Activated CD8-positive, alpha-beta memory T cell treated with anti-CD3 and anti-CD28 coated beads for 48 hours (primary cell): ENCODE measurements around the gene ITGB5.

Experiments used
- DNase-seq, 3 experiments: peaks; one replicate each; pipeline ENCODE4 v3.0.0-alpha.2; 2020; ENCODE audit warnings: low read depth in 2 of 3, low spot score in 2 of 3

Gene ITGB5

GRCh38 chr3:124814620-124815421 lies 72.3 kb downstream of the ITGB5 start:
- DNase-seq = no peak

- DNase-seq = no peak
Observed at GRCh38 chr3:124813541-124813940, 73.6 kb downstream of the ITGB5 start.

GRCh38 chr3:124812291-124813265 lies 74.6 kb downstream of the ITGB5 start:
- DNase-seq = no peak

GRCh38 chr3:124811436-124811835 lies 75.7 kb downstream of the ITGB5 start:
- DNase-seq = no peak

- DNase-seq = no peak
Observed at GRCh38 chr3:124810970-124811369, 76.2 kb downstream of the ITGB5 start.

- DNase-seq = no peak
Observed at GRCh38 chr3:124809039-124809438, 78.1 kb downstream of the ITGB5 start.

GRCh38 chr3:124805671-124806070 lies 81.5 kb downstream of the ITGB5 start:
- DNase-seq = no peak

- no peak for DNase-seq
Observed at GRCh38 chr3:124804875-124805274, 82.3 kb downstream of the ITGB5 start.

GRCh38 chr3:124802702-124803101 lies 84.5 kb downstream of the ITGB5 start:
- DNase-seq = no peak

- DNase-seq = no peak
Observed at GRCh38 chr3:124802061-124802698, 85.0 kb downstream of the ITGB5 start.

GRCh38 chr3:124800511-124801258 lies 86.5 kb downstream of the ITGB5 start:
- DNase-seq = no peak

- DNase-seq = no peak
Observed at GRCh38 chr3:124800076-124800475, 87.1 kb downstream of the ITGB5 start.

GRCh38 chr3:124799676-124800075 lies 87.5 kb downstream of the ITGB5 start:
- DNase-seq = no peak

GRCh38 chr3:124797426-124797945 lies 89.7 kb downstream of the ITGB5 start:
- no peak for DNase-seq

GRCh38 chr3:124796477-124796876 lies 90.7 kb downstream of the ITGB5 start:
- no peak for DNase-seq

GRCh38 chr3:124793054-124793739 lies 94.0 kb downstream of the ITGB5 start:
- no peak for DNase-seq

GRCh38 chr3:124792341-124793040 lies 94.7 kb downstream of the ITGB5 start:
- DNase-seq = no peak

GRCh38 chr3:124791639-124792151 lies 95.5 kb downstream of the ITGB5 start:
- no peak for DNase-seq

- DNase-seq = no peak
Observed at GRCh38 chr3:124791142-124791541, 96.0 kb downstream of the ITGB5 start.
